Tibial nerve (tissue), 4 donors: Measurements from ENCODE around the gene SSPN. TPM values are rescaled to one million over a fixed set of nuclear protein-coding genes. Genes with fewer than 3 reads are reported as not detected.

Experiments
- DNase-seq, 2 donors: peaks; one replicate each; pipeline ENCODE4 v3.0.0-alpha.2; 2019; ENCODE audit warnings: low spot score in 2 of 2
- H3K27ac ChIP-seq, 4 donors: fragments of 200-600 bp; sonication (generic) in 3 of 4; one replicate each; pipeline ENCODE4 v1.5.1; 2017 to 2019; ENCODE audit warnings: mild to moderate bottlenecking in 1 of 4
- H3K27me3 ChIP-seq, 2 donors: fragments of 200-600 bp; sonication (generic) in 1 of 2; one replicate each; pipeline versions ENCODE4 v1.5.1 to v1.6.0; 2017 to 2019
- H3K36me3 ChIP-seq, 3 donors: fragments of 200-600 bp; sonication (generic); one replicate each; pipeline ENCODE4 v1.5.1; 2018 to 2019
- H3K4me1 ChIP-seq, 4 donors: fragments of 200-600 bp; sonication (generic) in 3 of 4; one replicate each; pipeline ENCODE4 v1.5.1; 2017 to 2019
- H3K4me3 ChIP-seq, 4 donors: fragments of 200-600 bp; sonication (generic) in 3 of 4; one replicate each; pipeline ENCODE4 v1.5.1; 2017 to 2019; ENCODE audit warnings: mild to moderate bottlenecking in 1 of 4, moderate library complexity in 1 of 4
- H3K9me3 ChIP-seq, 4 donors: fragments of 200-600 bp; sonication (generic) in 3 of 4; one replicate each; pipeline ENCODE4 v1.5.1; 2017 to 2019
- EP300 ChIP-seq, 2 donors: sonication (generic); formaldehyde crosslinking; IDR thresholded peaks; one replicate each; pipeline ENCODE4 v1.6.1; 2017; ENCODE audit warnings: antibody characterized with exemption in 2 of 2, mild to moderate bottlenecking in 1 of 2
- POLR2A ChIP-seq, 2 donors: fragments of 450-650 bp; IDR thresholded peaks; one replicate each; pipeline ENCODE4 v1.6.1; 2017; ENCODE audit warnings: antibody characterized with exemption in 2 of 2, mild to moderate bottlenecking in 2 of 2, moderate library complexity in 2 of 2
- WGBS, 2 donors: methylation state at CpG; one replicate each; pipeline ENCODE4 v1.1.5; 2018; 5-methylcytosine and 5-hydroxymethylcytosine counted together
- total RNA-seq, 4 donors: library from RNA; depleted of rRNA; stranded (reverse); fragments of >200 nt; gene quantifications; one replicate each; pipeline ENCODE4 v1.1.0, GENCODE V29; 2016
- TF ChIP-seq, protein P1 (sequence below), 5 experiments: fragments of 200-600 bp in 3 of 5; fragments of 450-650 bp in 2 of 5; sonication (generic) in 3 of 5; IDR thresholded peaks; one replicate each; pipeline ENCODE4 v1.5.1; 2016 to 2019; ENCODE audit warnings: antibody characterized with exemption in 5 of 5, mild to moderate bottlenecking in 3 of 5, moderate library complexity in 2 of 5

Gene SSPN
- total RNA-seq, 4 donors from 2014 or later = 19.2 to 54.4 (median 45.2) TPM

DNA sequence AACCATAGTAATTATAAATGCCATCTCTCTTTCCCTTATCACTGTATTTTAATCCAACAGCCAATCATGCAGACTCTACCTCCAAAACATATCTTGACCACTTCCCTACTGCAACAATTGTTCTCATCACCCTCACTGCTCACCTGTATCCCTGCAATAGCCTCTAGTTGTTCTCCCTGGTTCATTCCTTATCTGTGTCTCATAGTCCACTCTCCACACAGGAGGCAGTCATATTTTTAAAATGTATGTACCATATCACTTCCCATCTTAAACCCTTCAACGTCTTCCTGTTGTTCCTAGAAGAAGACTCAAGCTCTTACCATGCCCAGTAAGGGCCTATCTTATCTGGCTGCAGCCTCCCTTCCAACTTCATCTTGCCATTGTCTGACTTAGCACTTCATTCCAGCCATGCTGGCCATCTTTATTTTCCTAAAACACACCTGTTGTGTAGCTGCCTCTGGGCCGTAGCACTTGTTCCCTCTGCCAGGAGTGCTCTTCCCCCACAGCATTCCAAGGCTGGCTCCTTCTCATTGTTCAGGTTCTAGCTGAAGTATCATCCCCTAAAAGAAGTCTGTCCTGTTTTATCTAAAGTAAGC lies 42.8 kb upstream of the SSPN start:
- Histone ChIP-seq H3K27ac (no peak overlapping the region), H3K9me3 (no peaks in the 10 kb centered on the region), H3K36me3 (no peaks in the 10 kb centered on the region), H3K4me3 (no peak overlapping the region), H3K27me3 (no peaks in the 10 kb centered on the region), H3K4me1 (peaks cover 0 to 29% (median 11%) of the 10 kb centered on the region in 4 donors)
- no peak for TF ChIP-seq EP300 (IDR thresholded peaks at IDR 0.05)
- no peak for TF ChIP-seq POLR2A (IDR thresholded peaks at IDR 0.05)
- 95% methylated on average over 2 of the region's 2 CpGs for WGBS, 2 donors
- DNase-seq = no peak

DNA sequence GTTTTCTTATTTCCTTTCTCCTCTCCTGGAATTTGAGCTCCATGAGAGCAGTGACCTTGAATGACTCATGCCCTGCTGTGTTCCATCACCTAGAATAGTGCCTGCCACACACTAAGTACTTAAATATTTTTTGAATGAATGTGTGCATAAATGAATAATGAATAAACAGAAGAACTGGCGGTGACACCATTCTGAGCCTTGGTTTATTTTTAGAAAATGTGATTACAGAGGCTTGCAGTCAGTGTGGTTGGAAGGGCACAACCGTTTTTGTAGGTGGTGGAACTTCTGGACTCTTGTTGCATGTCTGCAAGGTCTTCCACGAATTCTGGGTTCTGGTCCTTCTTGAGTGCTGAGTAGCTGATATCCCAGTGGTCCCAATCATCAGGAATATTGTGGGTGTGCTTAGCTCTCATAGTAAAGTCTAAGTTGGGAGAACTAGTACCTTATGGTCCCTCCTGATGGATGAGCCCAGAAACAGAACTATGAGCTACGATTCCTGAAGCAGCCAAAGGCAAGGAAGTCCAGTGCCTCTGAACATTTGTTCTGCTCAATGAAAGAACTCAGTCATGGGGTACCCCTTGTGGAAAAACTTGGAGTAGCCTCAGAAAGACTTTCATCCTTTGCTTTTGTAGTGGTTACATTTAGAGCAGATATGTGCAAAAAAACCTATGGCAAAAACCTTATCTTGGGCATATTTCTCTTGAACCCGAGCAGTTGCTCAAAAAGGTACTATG lies 41.8 kb upstream of the SSPN start:
- H3K4me1 ChIP-seq = peaks cover 0 to 29% (median 11%) of the 10 kb centered on the region in 4 donors
- 48 to 63% methylated on average over 5 of the region's 5 CpGs for WGBS, 2 donors
- TF ChIP-seq POLR2A (IDR thresholded peaks at IDR 0.05) = no peak
- no peak for TF ChIP-seq EP300 (IDR thresholded peaks at IDR 0.05)
- TF ChIP-seq, protein P1, sequence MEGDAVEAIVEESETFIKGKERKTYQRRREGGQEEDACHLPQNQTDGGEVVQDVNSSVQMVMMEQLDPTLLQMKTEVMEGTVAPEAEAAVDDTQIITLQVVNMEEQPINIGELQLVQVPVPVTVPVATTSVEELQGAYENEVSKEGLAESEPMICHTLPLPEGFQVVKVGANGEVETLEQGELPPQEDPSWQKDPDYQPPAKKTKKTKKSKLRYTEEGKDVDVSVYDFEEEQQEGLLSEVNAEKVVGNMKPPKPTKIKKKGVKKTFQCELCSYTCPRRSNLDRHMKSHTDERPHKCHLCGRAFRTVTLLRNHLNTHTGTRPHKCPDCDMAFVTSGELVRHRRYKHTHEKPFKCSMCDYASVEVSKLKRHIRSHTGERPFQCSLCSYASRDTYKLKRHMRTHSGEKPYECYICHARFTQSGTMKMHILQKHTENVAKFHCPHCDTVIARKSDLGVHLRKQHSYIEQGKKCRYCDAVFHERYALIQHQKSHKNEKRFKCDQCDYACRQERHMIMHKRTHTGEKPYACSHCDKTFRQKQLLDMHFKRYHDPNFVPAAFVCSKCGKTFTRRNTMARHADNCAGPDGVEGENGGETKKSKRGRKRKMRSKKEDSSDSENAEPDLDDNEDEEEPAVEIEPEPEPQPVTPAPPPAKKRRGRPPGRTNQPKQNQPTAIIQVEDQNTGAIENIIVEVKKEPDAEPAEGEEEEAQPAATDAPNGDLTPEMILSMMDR (IDR thresholded peaks at IDR 0.05) = no peak
- no peak overlapping the region for H3K4me3 ChIP-seq
- H3K27ac ChIP-seq = no peak overlapping the region
- H3K27me3 ChIP-seq = no peaks in the 10 kb centered on the region
- no peak for DNase-seq
- H3K36me3 ChIP-seq = no peaks in the 10 kb centered on the region
- H3K9me3 ChIP-seq = no peaks in the 10 kb centered on the region

DNA sequence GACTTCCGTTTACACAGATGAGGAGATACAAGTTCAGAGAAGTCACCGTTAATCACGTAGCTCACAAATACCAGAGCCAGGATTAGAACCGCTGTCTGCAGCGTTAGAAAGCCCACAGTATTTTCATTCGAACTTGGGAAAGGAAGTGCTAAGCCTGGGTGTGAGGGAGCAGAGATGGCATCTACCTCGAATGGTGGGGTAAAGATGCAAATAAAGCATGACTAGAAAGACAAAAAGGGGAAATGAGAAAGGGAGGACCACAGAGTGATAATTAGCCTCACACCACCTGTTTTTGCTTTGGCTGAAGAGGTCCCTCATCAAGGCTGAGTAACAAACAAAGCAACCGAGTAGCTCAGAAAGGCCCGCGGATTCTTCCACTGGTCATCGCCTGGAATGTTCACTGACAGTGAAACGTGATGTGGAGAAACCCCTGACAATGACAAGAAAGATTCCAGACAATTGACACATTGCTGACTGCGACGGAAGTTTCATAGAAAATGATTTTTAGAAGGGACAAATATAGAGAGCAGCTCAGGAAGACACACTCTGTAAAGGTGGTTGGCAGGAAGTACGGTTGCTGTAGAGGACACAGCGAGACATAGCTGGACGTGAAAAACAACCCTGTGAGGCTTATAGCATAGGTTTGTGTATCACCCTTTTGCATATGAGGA lies 39.0 kb upstream of the SSPN start:
- Histone ChIP-seq H3K36me3 (no peaks in the 10 kb centered on the region), H3K27me3 (no peaks in the 10 kb centered on the region), H3K4me3 (no peak overlapping the region), H3K4me1 (peaks cover 0 to 15% (median 6%) of the 10 kb centered on the region in 4 donors), H3K27ac (peak overlapping the region in 1 of 4 donors; percentile 11), H3K9me3 (no peaks in the 10 kb centered on the region)
- TF ChIP-seq POLR2A (IDR thresholded peaks at IDR 0.05) (no peak), EP300 (IDR thresholded peaks at IDR 0.05) (no peak)
- TF ChIP-seq, protein P1 (IDR thresholded peaks at IDR 0.05) = no peak
- no peak for DNase-seq
- 78 to 82% methylated on average over 17 of the region's 17 CpGs for WGBS, 2 donors

DNA sequence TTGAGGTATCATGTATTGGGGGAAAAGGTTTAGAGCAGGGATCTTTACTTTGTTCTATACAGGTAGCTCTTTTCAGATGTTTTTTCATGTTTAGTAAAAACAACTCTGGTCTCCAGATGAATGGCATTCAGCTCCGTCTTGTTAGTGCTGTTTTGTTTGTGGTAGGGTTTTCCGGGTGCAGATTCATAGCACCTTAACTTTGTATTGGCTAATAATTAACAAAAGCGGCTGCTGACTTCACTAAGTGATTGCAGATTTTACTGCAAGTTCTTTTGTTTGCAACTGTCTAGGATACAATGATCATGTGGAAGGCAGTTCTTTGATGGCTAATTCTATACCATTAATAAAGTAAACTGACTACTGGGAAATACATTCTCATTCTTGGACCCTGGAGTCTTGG lies 38.4 kb upstream of the SSPN start:
- DNase-seq = no peak
- peaks cover 0 to 9% (median 5%) of the 10 kb centered on the region in 4 donors for H3K4me1 ChIP-seq
- no peak overlapping the region for H3K4me3 ChIP-seq
- 58 to 74% methylated on average over 3 of the region's 3 CpGs for WGBS, 2 donors
- no peak for TF ChIP-seq EP300 (IDR thresholded peaks at IDR 0.05)
- TF ChIP-seq, protein P1 (IDR thresholded peaks at IDR 0.05) = no peak
- no peak for TF ChIP-seq POLR2A (IDR thresholded peaks at IDR 0.05)
- peak overlapping the region in 1 of 4 donors; percentile 11 for H3K27ac ChIP-seq
- H3K9me3 ChIP-seq = no peaks in the 10 kb centered on the region
- H3K27me3 ChIP-seq = no peaks in the 10 kb centered on the region
- no peaks in the 10 kb centered on the region for H3K36me3 ChIP-seq

DNA sequence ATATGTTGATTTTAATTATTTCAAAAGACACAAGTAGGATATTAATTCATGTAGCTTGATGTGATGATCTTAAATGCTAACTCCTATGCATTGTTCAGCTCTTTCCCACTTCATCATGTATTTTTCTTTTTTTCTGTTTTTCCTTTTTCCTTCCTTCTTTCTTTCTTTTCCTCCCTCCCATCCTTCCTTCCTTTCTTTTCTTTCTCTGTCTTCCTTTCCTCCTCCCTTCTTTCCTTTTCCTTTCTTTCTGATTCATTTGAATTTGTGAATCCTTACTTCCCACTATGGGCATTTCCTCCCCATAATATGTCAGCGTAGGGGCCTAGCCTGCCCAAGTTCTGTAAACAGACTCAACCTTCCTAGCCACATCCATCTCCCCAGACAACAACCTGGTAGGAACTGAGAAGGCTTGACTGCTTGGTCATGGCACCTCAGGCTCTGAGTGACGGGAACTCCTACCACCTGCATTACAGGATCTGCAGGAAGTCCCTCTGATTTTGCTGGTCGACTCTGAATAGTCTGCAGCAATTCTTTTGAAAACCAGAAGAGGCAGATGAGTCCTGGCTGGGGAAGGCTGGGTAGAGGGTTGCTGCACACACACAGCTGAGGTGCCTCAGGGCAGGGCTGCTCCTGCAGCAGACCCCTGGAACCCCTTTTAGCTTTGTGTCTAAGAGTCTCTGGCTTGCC lies 37.2 kb upstream of the SSPN start:
- peaks cover 0 to 9% (median 4%) of the 10 kb centered on the region in 4 donors for H3K4me1 ChIP-seq
- no peak for DNase-seq
- H3K27ac ChIP-seq = no peak overlapping the region
- 75 to 81% methylated on average over 3 of the region's 3 CpGs for WGBS, 2 donors
- no peaks in the 10 kb centered on the region for H3K36me3 ChIP-seq
- no peak overlapping the region for H3K4me3 ChIP-seq
- no peaks in the 10 kb centered on the region for H3K9me3 ChIP-seq
- no peaks in the 10 kb centered on the region for H3K27me3 ChIP-seq
- TF ChIP-seq POLR2A (IDR thresholded peaks at IDR 0.05) (no peak), EP300 (IDR thresholded peaks at IDR 0.05) (no peak)
- TF ChIP-seq, protein P1 (IDR thresholded peaks at IDR 0.05) = no peak
